ENCODE results near the gene PNN.
"Not testable (repeated sequence)": the region's sequence is repeated elsewhere in the genome, so short reads cannot be mapped to it uniquely, and the experiment has no call there.

PNN gene

DNA sequence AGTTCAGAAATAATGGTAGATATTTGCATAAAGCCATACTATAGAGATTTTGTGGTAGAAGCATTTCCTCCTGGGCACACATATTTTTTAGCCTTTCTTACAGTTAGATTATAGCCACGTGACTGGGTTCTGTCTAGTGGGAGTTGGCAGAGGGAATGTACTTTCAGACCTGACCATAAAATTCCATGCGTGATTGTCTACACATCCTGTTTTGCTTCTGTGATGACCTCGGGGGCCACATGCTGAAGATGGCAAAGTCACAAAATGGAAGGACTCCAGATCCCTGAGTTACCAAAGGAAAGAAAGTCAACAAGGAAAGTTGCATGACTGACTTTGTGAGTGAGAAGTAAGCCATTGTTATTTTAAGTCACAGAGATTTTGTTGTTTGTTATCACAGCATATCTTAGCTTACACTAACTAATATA lies 44.0 kb downstream of the PNN start:
- Histone ChIP-seq H3K27ac (no peak overlapping the region), H3K36me3 (replicated peaks) (no peaks in the 10 kb centered on the region), H3K27me3 (replicated peaks) (no peaks in the 10 kb centered on the region), H3K4me3 (ENCODE audit: low read depth, low read length) (no peak overlapping the region)
- in situ Hi-C loops (cut with HindIII; ENCODE audit: low pct_ligation_motif_present, low sequenced_read_pairs): no loop called here
- TF ChIP-seq, protein P1, sequence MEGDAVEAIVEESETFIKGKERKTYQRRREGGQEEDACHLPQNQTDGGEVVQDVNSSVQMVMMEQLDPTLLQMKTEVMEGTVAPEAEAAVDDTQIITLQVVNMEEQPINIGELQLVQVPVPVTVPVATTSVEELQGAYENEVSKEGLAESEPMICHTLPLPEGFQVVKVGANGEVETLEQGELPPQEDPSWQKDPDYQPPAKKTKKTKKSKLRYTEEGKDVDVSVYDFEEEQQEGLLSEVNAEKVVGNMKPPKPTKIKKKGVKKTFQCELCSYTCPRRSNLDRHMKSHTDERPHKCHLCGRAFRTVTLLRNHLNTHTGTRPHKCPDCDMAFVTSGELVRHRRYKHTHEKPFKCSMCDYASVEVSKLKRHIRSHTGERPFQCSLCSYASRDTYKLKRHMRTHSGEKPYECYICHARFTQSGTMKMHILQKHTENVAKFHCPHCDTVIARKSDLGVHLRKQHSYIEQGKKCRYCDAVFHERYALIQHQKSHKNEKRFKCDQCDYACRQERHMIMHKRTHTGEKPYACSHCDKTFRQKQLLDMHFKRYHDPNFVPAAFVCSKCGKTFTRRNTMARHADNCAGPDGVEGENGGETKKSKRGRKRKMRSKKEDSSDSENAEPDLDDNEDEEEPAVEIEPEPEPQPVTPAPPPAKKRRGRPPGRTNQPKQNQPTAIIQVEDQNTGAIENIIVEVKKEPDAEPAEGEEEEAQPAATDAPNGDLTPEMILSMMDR (IDR thresholded peaks at IDR 0.05; ENCODE audit: low read depth, low read length, missing control alignments): no peak
- DNase-seq: peak; percentile 45

DNA sequence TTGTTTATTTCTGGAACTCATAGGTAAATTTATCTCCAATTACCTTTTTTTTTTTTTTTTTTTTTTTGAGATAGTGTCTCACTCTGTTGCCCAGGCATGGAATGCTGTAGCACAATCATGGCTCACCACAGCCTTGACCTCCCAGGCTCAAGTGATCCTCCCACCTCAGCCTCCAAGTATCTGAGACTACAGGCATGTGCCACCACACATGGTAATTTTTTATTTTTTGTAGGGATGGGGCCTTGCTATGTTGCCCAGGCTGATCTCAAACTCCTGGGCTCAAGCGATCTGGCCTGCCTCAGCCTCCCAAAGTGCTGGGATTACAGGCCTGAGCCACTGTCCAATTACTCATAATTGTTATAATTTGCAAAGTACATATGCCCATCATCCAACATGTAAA lies 45.4 kb downstream of the PNN start:
- H3K36me3 ChIP-seq (replicated peaks); DNase-seq; in situ Hi-C loops (cut with HindIII; ENCODE audit: low pct_ligation_motif_present, low sequenced_read_pairs); H3K27ac ChIP-seq; H3K27me3 ChIP-seq (replicated peaks); H3K4me3 ChIP-seq (ENCODE audit: low read depth, low read length): not testable (repeated sequence)

DNA sequence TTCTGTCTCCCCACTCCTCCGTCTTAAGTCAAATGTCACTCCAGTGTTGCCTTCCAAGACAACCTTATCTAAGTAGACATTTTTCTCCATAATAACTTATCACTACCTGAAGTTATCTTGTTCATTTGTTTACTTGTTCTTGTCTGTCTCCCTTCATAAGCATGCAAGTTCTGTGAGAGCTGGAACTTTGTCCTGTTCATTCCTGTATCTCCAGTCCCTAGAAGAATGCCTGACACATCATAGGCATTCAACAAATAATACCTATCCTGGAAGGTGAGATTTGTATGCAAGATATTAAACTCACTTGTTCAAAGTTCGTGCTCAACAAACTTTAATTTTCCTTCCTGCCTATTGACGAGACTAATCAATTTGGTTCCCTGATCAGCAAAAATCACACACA lies 53.0 kb downstream of the PNN start:
- Histone ChIP-seq H3K36me3 (replicated peaks) (no peaks in the 10 kb centered on the region), H3K27me3 (replicated peaks) (no peaks in the 10 kb centered on the region), H3K27ac (no peak overlapping the region), H3K4me3 (ENCODE audit: low read depth, low read length) (no peak overlapping the region)
- TF ChIP-seq, protein P1 (IDR thresholded peaks at IDR 0.05; ENCODE audit: low read depth, low read length, missing control alignments): no peak
- in situ Hi-C loops (cut with HindIII; ENCODE audit: low pct_ligation_motif_present, low sequenced_read_pairs): no loop called here
- DNase-seq: no peak

DNA sequence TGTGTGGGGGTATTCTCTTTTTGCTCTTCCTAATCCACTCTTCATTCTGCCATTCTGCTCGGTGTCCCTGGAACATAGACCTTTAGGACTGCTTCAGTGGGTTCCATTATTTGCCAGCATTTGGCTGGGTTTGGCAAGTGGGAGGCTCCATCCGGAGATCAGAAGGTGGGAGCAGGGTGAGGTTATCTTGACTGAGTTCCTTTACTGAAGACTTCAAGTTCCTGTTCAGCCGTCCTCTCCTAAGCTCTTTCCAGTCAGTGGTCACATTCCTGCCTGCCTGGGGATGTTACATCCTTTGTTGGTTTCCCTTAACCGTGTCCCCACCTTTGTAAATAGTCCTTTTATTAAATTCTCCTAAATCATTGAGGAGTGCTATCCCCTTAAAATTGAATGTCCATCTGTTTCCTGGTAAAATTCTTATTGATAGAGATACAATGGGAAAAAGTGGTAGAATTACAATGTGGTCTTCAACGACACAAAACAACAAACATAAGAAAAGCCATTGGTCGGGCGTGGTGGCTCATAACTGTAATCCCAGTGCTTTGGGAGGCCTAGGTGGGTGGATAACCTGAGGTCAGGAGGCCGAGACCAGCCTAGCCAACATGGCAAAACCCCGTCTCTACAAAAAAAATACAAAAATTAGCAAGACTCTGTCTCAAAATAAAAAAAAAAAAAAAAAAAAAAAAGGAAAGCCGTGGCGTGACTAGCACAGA lies 53.6 kb downstream of the PNN start:
- no peaks in the 10 kb centered on the region for H3K27me3 ChIP-seq (replicated peaks)
- no peaks in the 10 kb centered on the region for H3K36me3 ChIP-seq (replicated peaks)
- DNase-seq: no peak
- no peak overlapping the region for H3K4me3 ChIP-seq (ENCODE audit: low read depth, low read length)
- H3K27ac ChIP-seq: no peak overlapping the region
- in situ Hi-C loops (cut with HindIII; ENCODE audit: low pct_ligation_motif_present, low sequenced_read_pairs): no loop called here
- TF ChIP-seq, protein P1 (IDR thresholded peaks at IDR 0.05; ENCODE audit: low read depth, low read length, missing control alignments): no peak

DNA sequence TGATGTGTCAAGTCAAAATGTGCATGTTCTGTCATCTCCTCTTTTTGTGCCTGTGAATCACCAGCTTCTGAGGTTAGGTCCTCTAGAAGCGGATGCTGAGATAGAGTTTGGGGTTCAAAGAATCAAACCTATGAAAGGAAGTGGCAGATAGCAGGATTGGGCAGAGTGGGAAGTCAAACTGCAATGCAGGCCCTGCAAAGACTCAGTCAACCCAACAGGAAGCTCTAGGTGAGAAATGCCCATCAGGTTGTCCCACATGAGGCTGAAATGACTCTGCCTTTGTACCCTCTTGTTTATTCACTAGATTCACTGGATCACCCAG lies 54.1 kb downstream of the PNN start:
- Histone ChIP-seq H3K27me3 (replicated peaks) (no peaks in the 10 kb centered on the region), H3K36me3 (replicated peaks) (no peaks in the 10 kb centered on the region), H3K4me3 (ENCODE audit: low read depth, low read length) (no peak overlapping the region), H3K27ac (no peak overlapping the region)
- no peak for DNase-seq
- TF ChIP-seq, protein P1 (IDR thresholded peaks at IDR 0.05; ENCODE audit: low read depth, low read length, missing control alignments): no peak
- in situ Hi-C loops (cut with HindIII; ENCODE audit: low pct_ligation_motif_present, low sequenced_read_pairs): no loop called here

DNA sequence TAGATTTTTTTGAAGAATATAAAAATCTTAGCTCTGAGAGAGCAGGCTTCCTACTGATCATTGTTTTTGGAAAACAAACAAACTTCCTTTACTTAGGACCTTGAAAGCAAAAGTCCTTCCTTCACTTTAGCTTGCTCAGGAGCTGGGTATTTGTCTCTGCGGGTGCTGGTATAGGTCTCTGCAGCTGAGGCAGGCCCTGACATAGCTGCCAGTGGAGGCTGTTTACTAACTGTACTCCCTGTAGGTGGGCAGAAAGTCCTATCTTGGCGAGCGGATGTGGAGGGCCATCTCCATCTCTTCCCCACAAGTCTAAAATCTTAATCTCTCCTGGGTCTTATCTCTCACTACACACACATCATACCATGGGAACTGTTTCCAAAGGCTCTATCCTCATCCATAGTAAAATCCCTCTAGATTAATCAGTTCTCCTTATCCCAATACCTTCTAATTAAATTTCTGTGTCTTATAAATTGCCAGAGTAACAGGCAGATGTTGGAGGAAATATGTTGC lies 54.6 kb downstream of the PNN start:
- TF ChIP-seq, protein P1 (IDR thresholded peaks at IDR 0.05; ENCODE audit: low read depth, low read length, missing control alignments): no peak
- no peaks in the 10 kb centered on the region for H3K36me3 ChIP-seq (replicated peaks)
- DNase-seq: no peak
- in situ Hi-C loops (cut with HindIII; ENCODE audit: low pct_ligation_motif_present, low sequenced_read_pairs): no loop called here
- H3K4me3 ChIP-seq (ENCODE audit: low read depth, low read length): no peak overlapping the region
- no peak overlapping the region for H3K27ac ChIP-seq
- H3K27me3 ChIP-seq (replicated peaks): no peaks in the 10 kb centered on the region

All from brain microvascular endothelial cell (primary cell).